22Rv1 (cell line): Measurements from ENCODE around the gene SHOC1.

ENCODE experiments used
- ZFX ChIP-seq: fragments of 450-650 bp; IDR thresholded peaks from 2 replicates; pipeline ENCODE4 v1.6.1; 2017; ENCODE audit warnings: antibody characterized with exemption, borderline replicate concordance
- TF ChIP-seq, protein P1 (sequence below): fragments of 450-650 bp; IDR thresholded peaks from 2 replicates; pipeline ENCODE4 v1.5.1; 2017; ENCODE audit warnings: mild to moderate bottlenecking

DNA sequence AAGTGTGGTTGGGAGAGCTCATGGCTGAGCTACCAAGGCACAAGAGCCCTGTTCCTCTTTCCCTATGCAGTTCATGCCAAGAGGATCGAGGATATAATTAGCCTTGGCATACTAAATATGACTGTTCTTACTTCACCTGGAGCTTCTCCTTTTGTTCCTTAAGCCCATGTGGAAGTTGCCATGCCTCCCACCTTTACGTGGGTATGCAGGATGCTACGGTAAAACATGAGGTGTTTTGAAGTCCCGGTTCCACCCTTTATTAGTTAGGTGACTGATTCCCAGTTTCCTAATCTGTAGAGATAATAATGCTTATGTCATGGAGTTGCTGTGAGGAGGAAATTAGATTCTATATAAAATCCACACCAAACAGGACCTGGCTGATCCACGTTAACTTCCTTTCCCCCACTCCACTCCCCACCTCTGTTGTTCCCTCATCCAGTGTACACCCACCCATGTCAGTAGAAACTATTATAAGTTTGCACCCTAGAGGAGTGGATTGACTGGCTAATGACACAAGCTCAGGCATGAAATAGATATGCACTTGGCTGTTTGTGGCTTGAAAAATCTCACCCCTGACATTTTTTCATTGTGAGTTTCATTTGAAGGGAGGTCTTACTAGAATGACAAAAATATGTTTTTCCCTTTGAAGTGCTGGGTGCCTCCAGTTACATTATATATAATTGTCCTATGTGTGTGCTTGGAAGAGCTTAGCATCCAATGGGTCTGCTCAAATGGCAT is 36.8 kb upstream of the SHOC1 start:
- TF ChIP-seq, protein P1, sequence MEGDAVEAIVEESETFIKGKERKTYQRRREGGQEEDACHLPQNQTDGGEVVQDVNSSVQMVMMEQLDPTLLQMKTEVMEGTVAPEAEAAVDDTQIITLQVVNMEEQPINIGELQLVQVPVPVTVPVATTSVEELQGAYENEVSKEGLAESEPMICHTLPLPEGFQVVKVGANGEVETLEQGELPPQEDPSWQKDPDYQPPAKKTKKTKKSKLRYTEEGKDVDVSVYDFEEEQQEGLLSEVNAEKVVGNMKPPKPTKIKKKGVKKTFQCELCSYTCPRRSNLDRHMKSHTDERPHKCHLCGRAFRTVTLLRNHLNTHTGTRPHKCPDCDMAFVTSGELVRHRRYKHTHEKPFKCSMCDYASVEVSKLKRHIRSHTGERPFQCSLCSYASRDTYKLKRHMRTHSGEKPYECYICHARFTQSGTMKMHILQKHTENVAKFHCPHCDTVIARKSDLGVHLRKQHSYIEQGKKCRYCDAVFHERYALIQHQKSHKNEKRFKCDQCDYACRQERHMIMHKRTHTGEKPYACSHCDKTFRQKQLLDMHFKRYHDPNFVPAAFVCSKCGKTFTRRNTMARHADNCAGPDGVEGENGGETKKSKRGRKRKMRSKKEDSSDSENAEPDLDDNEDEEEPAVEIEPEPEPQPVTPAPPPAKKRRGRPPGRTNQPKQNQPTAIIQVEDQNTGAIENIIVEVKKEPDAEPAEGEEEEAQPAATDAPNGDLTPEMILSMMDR: no peak
- TF ChIP-seq ZFX: no peak
